GM12874 (cell line): ENCODE measurements around the gene RFX3.

Experiments
- TF ChIP-seq, protein P1 (sequence below): IDR thresholded peaks from 2 replicates; pipeline ENCODE4 v1.5.1; 2011; ENCODE audit warnings: low read depth, mild to moderate bottlenecking, control low read depth, low read length, moderate library complexity; ENCODE audit not compliant: insufficient read depth

The RFX3 gene

DNA sequence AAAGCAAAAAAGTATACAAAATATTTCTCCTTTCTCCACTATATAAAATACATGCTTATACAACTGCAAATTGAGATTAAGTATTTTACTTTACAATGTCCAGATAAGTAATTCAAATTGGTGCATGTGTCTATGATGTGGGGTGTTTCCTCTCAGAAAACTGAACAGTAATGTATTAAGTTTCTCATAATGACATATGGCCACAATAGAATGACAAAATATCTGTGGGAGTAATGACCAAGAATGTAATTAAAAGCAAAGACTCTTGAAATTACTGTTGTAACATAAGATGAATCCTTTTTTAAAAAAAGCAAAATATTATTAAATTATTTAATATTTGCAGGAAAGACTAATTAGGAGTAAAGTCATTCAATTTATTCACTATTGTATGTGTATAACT, 155.1 kb downstream of the RFX3 start:
- TF ChIP-seq, protein P1, sequence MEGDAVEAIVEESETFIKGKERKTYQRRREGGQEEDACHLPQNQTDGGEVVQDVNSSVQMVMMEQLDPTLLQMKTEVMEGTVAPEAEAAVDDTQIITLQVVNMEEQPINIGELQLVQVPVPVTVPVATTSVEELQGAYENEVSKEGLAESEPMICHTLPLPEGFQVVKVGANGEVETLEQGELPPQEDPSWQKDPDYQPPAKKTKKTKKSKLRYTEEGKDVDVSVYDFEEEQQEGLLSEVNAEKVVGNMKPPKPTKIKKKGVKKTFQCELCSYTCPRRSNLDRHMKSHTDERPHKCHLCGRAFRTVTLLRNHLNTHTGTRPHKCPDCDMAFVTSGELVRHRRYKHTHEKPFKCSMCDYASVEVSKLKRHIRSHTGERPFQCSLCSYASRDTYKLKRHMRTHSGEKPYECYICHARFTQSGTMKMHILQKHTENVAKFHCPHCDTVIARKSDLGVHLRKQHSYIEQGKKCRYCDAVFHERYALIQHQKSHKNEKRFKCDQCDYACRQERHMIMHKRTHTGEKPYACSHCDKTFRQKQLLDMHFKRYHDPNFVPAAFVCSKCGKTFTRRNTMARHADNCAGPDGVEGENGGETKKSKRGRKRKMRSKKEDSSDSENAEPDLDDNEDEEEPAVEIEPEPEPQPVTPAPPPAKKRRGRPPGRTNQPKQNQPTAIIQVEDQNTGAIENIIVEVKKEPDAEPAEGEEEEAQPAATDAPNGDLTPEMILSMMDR = no peak

DNA sequence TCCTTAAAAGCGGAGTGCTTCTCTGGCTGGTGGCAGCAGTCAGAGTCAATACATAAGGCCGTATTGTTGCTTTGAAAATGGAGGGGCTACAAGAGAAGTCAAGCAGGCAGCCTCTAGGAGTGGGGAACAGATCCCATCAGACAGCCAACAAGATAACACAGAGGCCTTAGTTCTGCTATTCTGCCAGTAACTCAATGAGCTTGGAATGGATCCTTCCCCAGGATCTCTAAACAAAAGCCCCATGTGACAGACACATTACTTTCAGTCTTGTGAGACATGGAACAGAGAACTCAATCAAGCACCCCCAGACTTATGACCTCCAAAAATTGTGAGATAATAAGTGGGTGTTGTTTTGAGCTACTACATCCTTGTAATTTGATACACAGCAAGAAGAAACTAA, 158.6 kb downstream of the RFX3 start:
- TF ChIP-seq, protein P1 = no peak

DNA sequence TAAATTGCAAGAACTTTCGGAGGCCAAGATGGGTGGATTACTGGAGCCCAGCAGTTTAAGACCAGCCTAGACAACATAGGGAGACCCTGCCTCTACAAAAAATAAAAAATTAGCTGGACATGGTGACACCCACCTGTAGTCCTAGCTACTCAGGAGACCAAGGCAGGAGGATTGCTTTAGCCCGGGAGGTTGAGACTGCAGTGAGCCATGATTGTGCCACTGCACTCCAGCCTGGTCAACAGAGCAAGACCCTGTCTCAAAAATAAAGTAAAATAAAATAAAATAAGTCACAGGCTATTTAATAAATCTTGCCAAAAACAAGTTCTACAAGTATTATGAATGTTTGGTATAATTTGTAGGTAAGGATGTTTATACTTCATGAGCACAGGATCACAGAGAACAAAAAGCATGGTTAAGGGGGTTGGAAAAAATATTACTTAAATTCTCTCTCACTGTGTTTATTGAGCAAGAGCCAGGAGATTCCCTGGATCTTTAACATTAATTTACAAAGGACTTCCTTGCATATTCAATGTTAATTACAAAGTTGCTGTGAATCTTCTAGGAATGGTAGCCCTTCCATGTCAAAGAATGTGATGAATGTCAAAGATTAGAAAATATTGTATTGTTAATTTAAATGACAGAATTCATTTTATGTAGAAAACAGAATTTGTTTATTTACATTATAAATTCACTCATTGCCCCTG, 164.0 kb downstream of the RFX3 start:
- TF ChIP-seq, protein P1 = no peak

DNA sequence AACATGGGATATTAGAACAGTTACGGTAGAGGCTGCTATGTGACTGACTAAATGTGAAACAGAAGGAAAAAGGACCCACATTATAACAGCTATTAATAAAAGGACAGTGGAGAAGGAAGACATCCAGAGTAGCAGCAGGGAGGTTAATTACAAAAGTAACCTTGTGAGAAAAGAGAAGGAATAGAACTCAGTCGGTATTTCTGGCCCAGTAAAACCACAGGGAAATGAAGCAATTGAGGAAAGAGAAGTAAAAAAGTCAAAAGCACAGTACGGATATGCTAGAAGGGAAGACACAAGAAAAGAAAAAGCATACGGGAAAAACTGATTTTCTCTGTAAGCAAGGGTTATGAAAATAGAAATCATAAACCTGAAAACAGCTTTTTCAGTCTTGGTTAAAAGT, 164.7 kb downstream of the RFX3 start:
- TF ChIP-seq, protein P1 = no peak

DNA sequence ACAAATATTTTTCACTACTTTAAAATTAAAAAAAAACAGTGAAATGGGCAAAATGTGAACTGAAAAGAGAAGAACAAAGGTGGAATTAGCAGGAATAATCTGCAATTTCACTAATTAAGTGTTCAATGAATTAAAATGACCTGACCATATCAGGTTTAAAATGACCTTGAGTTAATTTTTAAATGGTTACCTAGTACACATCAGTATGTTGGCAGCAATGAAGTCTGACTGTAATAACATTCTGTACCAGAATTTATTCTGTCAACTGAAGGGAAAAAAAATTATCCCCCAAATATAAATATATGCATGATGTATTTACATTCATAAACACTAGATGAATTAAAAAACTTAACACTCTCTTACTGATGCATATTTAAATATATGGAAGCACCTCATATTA, 165.6 kb downstream of the RFX3 start:
- TF ChIP-seq, protein P1 = no peak

DNA sequence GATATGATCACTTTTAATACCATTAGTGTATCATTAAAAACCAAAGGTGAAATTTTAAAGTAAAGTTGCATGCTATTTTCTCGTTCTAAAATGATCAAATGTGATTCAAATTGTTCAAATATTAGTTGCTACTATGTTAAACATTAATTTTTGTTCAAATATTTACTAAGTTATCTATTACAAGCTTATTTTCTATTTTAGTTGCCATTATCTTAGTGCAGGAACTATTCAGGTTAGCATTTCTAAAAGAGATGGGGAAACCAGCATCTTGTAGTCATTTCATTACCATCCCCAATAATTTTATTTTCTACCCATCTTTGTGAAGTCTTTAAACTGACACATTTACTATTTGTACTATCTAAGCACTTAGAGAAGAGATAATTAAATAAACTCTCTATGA, 166.0 kb downstream of the RFX3 start:
- TF ChIP-seq, protein P1 = no peak

DNA sequence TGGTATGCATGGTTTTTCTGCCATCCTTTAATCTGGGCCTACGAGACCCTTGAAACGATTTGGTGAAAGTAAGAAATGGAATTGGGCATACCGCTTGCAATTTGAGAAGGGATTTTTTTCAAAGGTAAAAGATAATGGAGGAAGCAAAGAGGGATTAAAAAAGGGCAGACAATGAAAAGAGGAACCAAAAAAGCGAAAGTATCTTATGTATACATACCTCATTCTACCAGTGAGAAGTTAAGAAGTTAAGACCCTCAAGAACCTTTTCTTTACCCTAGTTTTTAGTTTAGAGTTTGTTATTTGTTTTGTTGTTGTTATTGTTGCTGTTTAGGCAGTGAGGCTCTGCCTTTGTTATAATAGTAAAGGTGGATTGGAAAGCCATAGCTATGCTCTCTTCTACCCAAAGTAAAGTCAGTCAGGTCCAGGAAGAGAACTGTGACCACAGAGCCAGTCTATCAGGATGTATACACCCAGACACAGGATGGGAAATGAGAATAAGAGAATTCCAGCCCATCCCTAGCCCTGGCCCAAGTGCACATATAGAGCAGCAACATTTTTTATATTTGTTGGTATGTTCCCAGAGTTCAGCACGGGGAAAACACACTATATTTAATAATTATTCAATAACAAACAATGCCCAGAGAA, 166.6 kb downstream of the RFX3 start:
- TF ChIP-seq, protein P1 = no peak
